Measurements from ENCODE around the gene PRXL2B. TPM values are rescaled to one million over a fixed set of nuclear protein-coding genes. Genes with fewer than 3 reads are reported as not detected.

PRXL2B gene
- 1 to 10 TPM; 6.4 to 6.8 TPM for total RNA-seq

GRCh38 chr1:2586154-2587070 lies at the start of gene PRXL2B:
Gene PRXL2B (plus strand): TSS chr1:2586777. CDS start chr1:2586886, 109 bp downstream.
- no peaks in the 10 kb centered on the region for H3K27me3 ChIP-seq
- TF ChIP-seq, protein P1, sequence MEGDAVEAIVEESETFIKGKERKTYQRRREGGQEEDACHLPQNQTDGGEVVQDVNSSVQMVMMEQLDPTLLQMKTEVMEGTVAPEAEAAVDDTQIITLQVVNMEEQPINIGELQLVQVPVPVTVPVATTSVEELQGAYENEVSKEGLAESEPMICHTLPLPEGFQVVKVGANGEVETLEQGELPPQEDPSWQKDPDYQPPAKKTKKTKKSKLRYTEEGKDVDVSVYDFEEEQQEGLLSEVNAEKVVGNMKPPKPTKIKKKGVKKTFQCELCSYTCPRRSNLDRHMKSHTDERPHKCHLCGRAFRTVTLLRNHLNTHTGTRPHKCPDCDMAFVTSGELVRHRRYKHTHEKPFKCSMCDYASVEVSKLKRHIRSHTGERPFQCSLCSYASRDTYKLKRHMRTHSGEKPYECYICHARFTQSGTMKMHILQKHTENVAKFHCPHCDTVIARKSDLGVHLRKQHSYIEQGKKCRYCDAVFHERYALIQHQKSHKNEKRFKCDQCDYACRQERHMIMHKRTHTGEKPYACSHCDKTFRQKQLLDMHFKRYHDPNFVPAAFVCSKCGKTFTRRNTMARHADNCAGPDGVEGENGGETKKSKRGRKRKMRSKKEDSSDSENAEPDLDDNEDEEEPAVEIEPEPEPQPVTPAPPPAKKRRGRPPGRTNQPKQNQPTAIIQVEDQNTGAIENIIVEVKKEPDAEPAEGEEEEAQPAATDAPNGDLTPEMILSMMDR (IDR thresholded peaks at IDR 0.05), result no peak
- H3K27ac ChIP-seq, result peak within 1 kb of the TSS; percentile 98
- peaks cover 0 to 27% of the 10 kb centered on the region in 2 donors for H3K4me1 ChIP-seq
- H3K9me3 ChIP-seq, result no peaks in the 10 kb centered on the region
- peak within 1 kb of the TSS; percentile 94 to 97 for H3K4me3 ChIP-seq
- no peaks in the 10 kb centered on the region for H3K36me3 ChIP-seq
- DNase-seq (ENCODE audit: low spot score), result peak; percentile 98

GRCh38 chr1:2537784-2538115 lies 48.8 kb upstream of the PRXL2B start:
- TF ChIP-seq, protein P1 (IDR thresholded peaks at IDR 0.05), result no peak
- Histone ChIP-seq H3K27me3 (no peaks in the 10 kb centered on the region), H3K36me3 (no peaks in the 10 kb centered on the region)

DNA sequence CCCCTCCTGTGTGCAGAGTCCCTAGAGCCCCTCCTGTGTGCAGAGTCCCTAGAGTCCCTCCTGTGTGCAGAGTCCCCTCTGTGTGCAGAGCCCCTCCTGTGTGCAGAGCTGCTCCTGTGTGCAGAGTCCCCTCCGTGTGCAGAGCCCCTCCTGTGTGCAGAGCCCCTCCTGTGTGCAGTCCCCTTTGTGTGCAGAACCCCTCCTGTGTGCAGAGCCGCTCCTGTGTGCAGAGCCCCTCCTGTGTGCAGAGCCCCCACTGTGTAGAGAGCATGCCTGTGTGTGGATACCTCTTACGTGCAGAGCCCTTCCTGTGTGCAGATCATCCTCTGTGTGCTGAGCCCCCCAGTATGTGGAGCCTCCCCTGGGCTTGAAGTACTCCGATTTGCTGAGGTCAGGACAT lies 48.2 kb upstream of the PRXL2B start:
- H3K4me1 ChIP-seq, result peaks cover 0 to 21% of the 10 kb centered on the region in 2 donors
- no peak for DNase-seq (ENCODE audit: low spot score)
- TF ChIP-seq, protein P1 (IDR thresholded peaks at IDR 0.05), result no peak
- H3K9me3 ChIP-seq, result no peaks in the 10 kb centered on the region
- H3K27me3 ChIP-seq, result no peaks in the 10 kb centered on the region
- no peak overlapping the region for H3K4me3 ChIP-seq
- H3K36me3 ChIP-seq, result no peaks in the 10 kb centered on the region
- H3K27ac ChIP-seq, result no peak overlapping the region

More at GRCh38 chr1:2537784-2538115, 48.8 kb upstream of the PRXL2B start:
- H3K9me3 ChIP-seq, result no peaks in the 10 kb centered on the region
- H3K4me3 ChIP-seq, result no peak overlapping the region
- no peak overlapping the region for H3K27ac ChIP-seq
- no peak for DNase-seq (ENCODE audit: low spot score)
- H3K4me1 ChIP-seq, result peaks cover 0 to 19% of the 10 kb centered on the region in 2 donors

DNA sequence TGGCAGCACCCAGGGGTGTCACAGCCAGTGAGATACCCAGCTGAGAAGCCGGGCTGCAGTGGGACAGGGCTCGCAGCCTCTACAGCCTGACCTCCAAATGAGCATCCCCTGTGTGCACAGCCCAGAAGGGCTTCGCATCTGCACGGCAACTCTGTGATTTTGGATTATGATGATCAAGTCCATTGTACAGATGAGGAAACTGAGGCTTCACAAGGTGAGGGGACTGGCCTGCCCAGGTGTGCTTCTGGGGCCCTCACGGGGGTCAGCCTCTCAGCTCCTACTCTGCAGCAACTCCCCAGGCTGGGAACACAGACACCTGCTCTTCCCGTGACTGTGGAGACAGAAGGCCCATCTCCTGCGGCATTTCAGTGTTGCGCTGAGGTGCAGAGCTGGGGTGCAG lies 47.7 kb upstream of the PRXL2B start:
- Histone ChIP-seq H3K27me3 (no peaks in the 10 kb centered on the region), H3K36me3 (no peaks in the 10 kb centered on the region), H3K9me3 (no peaks in the 10 kb centered on the region), H3K27ac (no peak overlapping the region), H3K4me3 (no peak overlapping the region), H3K4me1 (peaks cover 0 to 26% of the 10 kb centered on the region in 2 donors)
- no peak for DNase-seq (ENCODE audit: low spot score)
- TF ChIP-seq, protein P1 (IDR thresholded peaks at IDR 0.05), result no peak

DNA sequence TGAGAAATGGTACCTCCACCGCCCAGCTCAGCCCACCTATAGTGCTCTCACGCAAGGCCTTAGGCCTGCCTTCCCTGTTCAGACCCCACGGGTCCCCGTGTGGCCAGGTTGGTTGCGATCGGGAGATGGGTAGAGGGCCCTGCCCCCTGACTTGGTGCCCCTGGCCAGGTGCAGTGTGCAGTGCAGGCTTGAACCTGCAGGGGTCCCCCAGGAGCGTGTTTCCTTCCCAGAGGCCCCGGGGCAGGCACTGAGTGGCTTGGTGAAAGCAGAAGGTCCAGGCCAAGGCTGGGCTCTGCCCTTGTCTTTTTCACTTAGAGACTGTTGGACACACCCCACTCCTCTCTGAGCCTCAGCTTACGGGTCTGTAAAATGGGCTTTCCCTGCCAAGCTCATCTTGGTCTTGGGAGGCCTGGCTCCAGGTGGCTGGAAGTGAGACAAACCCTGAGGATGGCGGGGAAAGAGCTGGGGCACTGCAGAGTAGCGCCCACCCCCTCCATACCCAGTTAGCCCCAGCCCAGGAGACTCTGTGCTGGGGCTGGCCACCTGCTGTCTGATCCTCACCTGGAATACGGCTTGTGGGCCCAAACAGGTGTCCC lies 47.2 kb upstream of the PRXL2B start:
- Histone ChIP-seq H3K27me3 (no peaks in the 10 kb centered on the region), H3K36me3 (no peaks in the 10 kb centered on the region), H3K9me3 (no peaks in the 10 kb centered on the region), H3K27ac (no peak overlapping the region), H3K4me3 (no peak overlapping the region), H3K4me1 (peaks cover 0 to 29% of the 10 kb centered on the region in 2 donors)
- TF ChIP-seq, protein P1 (IDR thresholded peaks at IDR 0.05), result no peak
- DNase-seq (ENCODE audit: low spot score), result no peak
